DOHH2 (cell line): ENCODE data around the gene FXYD7.
A peak's percentile ranks its signal among the peaks of the same experiment; 100 is the strongest.

Experiments
- H3F3A ChIP-seq: fragments of 200-600 bp; sonication (generic), shearing (Covaris generic); 2 replicates; pipeline ENCODE4 v1.6.0; 2016; ENCODE audit warnings: antibody characterized with exemption, mild to moderate bottlenecking; ENCODE audit not compliant: control insufficient read depth, insufficient read depth
- H3K27ac ChIP-seq: fragments of 200-600 bp; sonication (generic); 2 replicates; pipeline ENCODE4 v1.5.1; 2014; ENCODE audit warnings: low read depth, mild to moderate bottlenecking, low read length, moderate library complexity
- H3K27me3 ChIP-seq: fragments of 200-600 bp; sonication (generic); 2 replicates; pipeline ENCODE4 v1.6.1; 2014; ENCODE audit warnings: mild to moderate bottlenecking, low read length, mixed read lengths; ENCODE audit not compliant: control insufficient read depth
- H3K36me3 ChIP-seq: fragments of 200-600 bp; sonication (generic); 2 replicates; pipeline ENCODE4 v1.6.1; 2014; ENCODE audit warnings: mild to moderate bottlenecking, low read length, moderate library complexity, mixed read lengths; ENCODE audit not compliant: control insufficient read depth
- H3K4me1 ChIP-seq: fragments of 200-600 bp; sonication (generic); 2 replicates; pipeline ENCODE4 v1.6.1; 2014; ENCODE audit warnings: mild to moderate bottlenecking, low read length, mixed read lengths; ENCODE audit not compliant: control insufficient read depth
- H3K4me2 ChIP-seq: fragments of 200-600 bp; sonication (generic); 2 replicates; pipeline ENCODE4 v1.6.0; 2014; ENCODE audit warnings: mild to moderate bottlenecking, low read length, moderate library complexity
- H3K4me3 ChIP-seq: fragments of 200-600 bp; sonication (generic); 2 replicates; pipeline ENCODE4 v1.5.1; 2014; ENCODE audit warnings: mild to moderate bottlenecking, low read length, mixed read lengths
- H3K79me2 ChIP-seq: fragments of 200-600 bp; sonication (generic); 2 replicates; pipeline ENCODE4 v1.6.1; 2014; ENCODE audit warnings: mild to moderate bottlenecking, low read length, mixed read lengths; ENCODE audit not compliant: control insufficient read depth
- H3K9me2 ChIP-seq: fragments of 200-600 bp; sonication (generic); replicated peaks from 2 replicates; pipeline ENCODE4 v1.6.1; 2014; ENCODE audit warnings: mild to moderate bottlenecking, low read length, mixed read lengths; ENCODE audit not compliant: control insufficient read depth
- H3K9me3 ChIP-seq: fragments of 200-600 bp; sonication (generic); 2 replicates; pipeline ENCODE4 v1.6.1; 2014; ENCODE audit warnings: antibody characterized with exemption, low read length, mixed read lengths; ENCODE audit not compliant: control insufficient read depth, insufficient read depth
- H4K20me1 ChIP-seq: fragments of 200-600 bp; sonication (generic); 2 replicates; pipeline ENCODE4 v1.6.0; 2014; ENCODE audit warnings: low read depth, mild to moderate bottlenecking, antibody characterized with exemption, low read length, moderate library complexity; ENCODE audit not compliant: control insufficient read depth, insufficient read depth
- CTCF ChIP-seq: fragments of 200-600 bp; sonication (generic); IDR thresholded peaks from one replicate; pipeline ENCODE4 v1.5.1; 2014; ENCODE audit warnings: antibody characterized with exemption, mild to moderate bottlenecking, low read depth, low read length; ENCODE audit not compliant: poor library complexity, severe bottlenecking
- EZH2phosphoT487 ChIP-seq: fragments of 200-600 bp; sonication (generic); IDR thresholded peaks from 2 replicates; pipeline ENCODE4 v1.6.1; 2017; ENCODE audit warnings: borderline replicate concordance, mild to moderate bottlenecking, antibody characterized with exemption, low read length, moderate library complexity, mixed read lengths

Gene FXYD7

GRCh38 chr19:35134601-35135242 is 8.3 kb upstream of the FXYD7 start, which contains the start of gene LGI4:
Gene LGI4 (minus strand): TSS chr19:35135059. CDS start chr19:35134680, 379 bp downstream.
- Histone ChIP-seq H3K4me1 (peaks cover 5% of the 10 kb centered on the region; the same call in 1 of the 2 replicates), H3K9me2 (no peaks in the 10 kb centered on the region), H3K4me3 (no peak within 1 kb of the TSS), H3K9me3 (no peaks in the 10 kb centered on the region), H4K20me1 (no peaks in the 10 kb centered on the region), H3K79me2 (no peaks in the 10 kb centered on the region), H3K27me3 (peaks cover 14% of the 10 kb centered on the region), H3F3A (no peaks in the 10 kb centered on the region), H3K36me3 (no peaks in the 10 kb centered on the region), H3K27ac (no peak within 1 kb of the TSS), H3K4me2 (no peak within 1 kb of the TSS)
- TF ChIP-seq CTCF (no peak), EZH2phosphoT487 (no peak)

- H4K20me1 ChIP-seq, result no peaks in the 10 kb centered on the region
- TF ChIP-seq CTCF (peak; percentile 90), EZH2phosphoT487 (no peak)
- H3K4me2 ChIP-seq, result no peak overlapping the region
- peaks cover 6% of the 10 kb centered on the region; the same call in 1 of the 2 replicates for H3K4me1 ChIP-seq
- H3K27me3 ChIP-seq, result peaks cover 14% of the 10 kb centered on the region
- H3K4me3 ChIP-seq, result no peak overlapping the region
- H3K36me3 ChIP-seq, result no peaks in the 10 kb centered on the region
- H3F3A ChIP-seq, result no peaks in the 10 kb centered on the region
- no peak overlapping the region for H3K27ac ChIP-seq
- H3K9me3 ChIP-seq, result no peaks in the 10 kb centered on the region
- H3K9me2 ChIP-seq, result no peaks in the 10 kb centered on the region
- no peaks in the 10 kb centered on the region for H3K79me2 ChIP-seq
These were observed 7.6 kb upstream of the FXYD7 start for GRCh38 chr19:35135389-35135909.

GRCh38 chr19:35136231-35136630 is 6.8 kb upstream of the FXYD7 start:
- Histone ChIP-seq H3K9me3 (no peaks in the 10 kb centered on the region), H3K27ac (no peak overlapping the region), H3K36me3 (no peaks in the 10 kb centered on the region), H3K9me2 (no peaks in the 10 kb centered on the region), H3F3A (no peaks in the 10 kb centered on the region), H3K27me3 (peaks cover 14% of the 10 kb centered on the region), H3K4me2 (no peak overlapping the region), H3K79me2 (no peaks in the 10 kb centered on the region), H4K20me1 (no peaks in the 10 kb centered on the region), H3K4me1 (peaks cover 12% of the 10 kb centered on the region), H3K4me3 (no peak overlapping the region)
- TF ChIP-seq EZH2phosphoT487, result no peak
- no peak for TF ChIP-seq CTCF
